22Rv1 (cell line): ENCODE measurements around the gene PKNOX2.

Source experiments
- ZFX ChIP-seq: fragments of 450-650 bp; IDR thresholded peaks from 2 replicates; pipeline ENCODE4 v1.6.1; 2017; ENCODE audit warnings: antibody characterized with exemption, borderline replicate concordance
- TF ChIP-seq, protein P1 (sequence below): fragments of 450-650 bp; IDR thresholded peaks from 2 replicates; pipeline ENCODE4 v1.5.1; 2017; ENCODE audit warnings: mild to moderate bottlenecking

- TF ChIP-seq, protein P1, sequence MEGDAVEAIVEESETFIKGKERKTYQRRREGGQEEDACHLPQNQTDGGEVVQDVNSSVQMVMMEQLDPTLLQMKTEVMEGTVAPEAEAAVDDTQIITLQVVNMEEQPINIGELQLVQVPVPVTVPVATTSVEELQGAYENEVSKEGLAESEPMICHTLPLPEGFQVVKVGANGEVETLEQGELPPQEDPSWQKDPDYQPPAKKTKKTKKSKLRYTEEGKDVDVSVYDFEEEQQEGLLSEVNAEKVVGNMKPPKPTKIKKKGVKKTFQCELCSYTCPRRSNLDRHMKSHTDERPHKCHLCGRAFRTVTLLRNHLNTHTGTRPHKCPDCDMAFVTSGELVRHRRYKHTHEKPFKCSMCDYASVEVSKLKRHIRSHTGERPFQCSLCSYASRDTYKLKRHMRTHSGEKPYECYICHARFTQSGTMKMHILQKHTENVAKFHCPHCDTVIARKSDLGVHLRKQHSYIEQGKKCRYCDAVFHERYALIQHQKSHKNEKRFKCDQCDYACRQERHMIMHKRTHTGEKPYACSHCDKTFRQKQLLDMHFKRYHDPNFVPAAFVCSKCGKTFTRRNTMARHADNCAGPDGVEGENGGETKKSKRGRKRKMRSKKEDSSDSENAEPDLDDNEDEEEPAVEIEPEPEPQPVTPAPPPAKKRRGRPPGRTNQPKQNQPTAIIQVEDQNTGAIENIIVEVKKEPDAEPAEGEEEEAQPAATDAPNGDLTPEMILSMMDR: no peak
- TF ChIP-seq ZFX: no peak
Observed at GRCh38 chr11:125470355-125470754, 305.8 kb downstream of the PKNOX2 start.
